Fibroblast of skin of back (primary cell): ENCODE data around the gene RNF121.

ENCODE experiments used
- DNase-seq: peaks from one replicate; pipeline ENCODE4 v3.0.0-alpha.2; 2013

RNF121 gene

DNA sequence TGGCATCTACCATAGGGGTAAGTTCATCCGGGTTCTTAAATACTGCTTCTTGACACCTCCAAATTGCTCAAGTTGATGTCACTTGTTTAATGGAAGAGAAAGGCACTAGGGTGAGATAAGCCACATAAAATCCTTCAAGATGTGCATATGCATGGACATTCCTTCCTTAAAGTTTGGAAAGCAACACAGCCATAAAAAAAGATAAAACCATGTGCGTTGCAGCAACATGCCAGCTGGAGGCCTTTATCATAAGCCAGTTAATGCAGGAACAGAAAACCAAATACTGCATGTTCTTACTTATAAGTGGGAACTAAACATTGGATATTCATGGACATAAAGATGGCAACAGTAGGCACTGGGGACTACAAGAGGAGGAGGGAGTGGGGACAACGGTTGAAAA is 61.9 kb downstream of the RNF121 start:
- no peak for DNase-seq

DNA sequence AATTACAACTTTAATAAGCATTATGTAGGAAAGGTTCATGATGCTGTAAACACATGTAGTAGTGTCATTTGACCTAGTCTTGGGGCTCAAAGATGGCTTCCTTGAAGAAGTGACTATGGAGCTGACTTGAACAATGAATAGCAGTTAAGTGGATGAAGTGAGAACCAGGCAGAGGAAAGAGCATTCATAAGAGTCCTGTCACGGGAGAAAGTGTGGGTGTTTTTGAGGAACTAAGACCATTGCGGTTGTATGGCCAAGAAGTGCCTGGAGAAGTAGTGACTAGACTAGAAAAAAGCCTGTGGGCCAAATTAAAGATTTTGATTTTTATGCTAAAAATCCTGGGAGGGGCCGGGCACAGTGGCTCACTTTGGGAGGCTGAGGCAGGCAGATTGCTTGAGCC is 62.6 kb downstream of the RNF121 start:
- no peak for DNase-seq

- DNase-seq, result no peak
Measured at GRCh38 chr11:71992136-71992730, 63.4 kb downstream of the RNF121 start.

DNA sequence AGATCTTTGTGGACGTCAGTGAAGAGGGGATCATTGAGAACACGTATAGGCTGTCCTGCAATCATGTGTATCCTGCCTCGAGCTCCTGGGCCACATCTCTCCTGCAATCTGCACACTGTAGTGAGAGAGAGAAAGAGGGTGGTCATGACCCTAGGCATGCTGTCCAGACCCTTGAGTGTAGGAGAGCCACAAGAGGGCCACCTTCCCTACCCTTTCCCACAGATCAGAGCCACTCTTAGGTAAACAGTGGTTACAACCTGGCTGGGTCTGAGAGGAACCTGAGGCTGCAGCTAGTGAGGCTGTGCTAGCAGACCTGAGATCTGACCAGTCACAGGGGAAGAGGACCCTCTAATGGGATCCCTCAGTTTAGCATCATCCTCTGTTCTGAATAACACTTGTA is 65.9 kb downstream of the RNF121 start:
- DNase-seq, result no peak

DNA sequence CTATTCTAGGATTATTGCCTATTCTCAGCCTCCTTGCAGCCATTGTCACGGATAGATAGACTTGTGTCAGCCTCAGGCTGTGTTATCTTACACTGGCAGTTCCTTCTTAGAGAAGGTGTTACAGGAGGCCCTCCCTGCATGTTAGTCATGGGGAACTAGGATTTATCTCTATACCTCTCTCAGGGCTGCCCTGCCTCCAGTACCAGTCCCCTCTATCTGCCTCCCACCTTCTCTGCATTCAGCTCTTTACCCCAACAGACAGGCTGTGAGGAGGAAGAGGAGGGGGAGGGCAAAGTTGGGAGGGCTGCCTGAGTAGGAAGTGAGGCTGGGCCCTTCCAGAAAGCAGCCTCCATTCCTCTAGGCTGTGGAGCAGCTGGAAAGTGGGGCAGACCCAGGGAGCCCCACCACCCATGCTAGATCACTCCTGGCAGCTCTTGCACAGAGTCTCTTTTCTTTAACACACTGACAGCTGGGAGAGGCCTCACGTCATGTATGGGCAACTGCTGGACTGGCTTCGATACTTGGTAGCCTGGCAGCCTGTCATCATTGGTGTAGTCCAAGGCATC is 67.0 kb downstream of the RNF121 start:
- no peak for DNase-seq

- DNase-seq, result no peak
Measured at GRCh38 chr11:71996517-71996916, 67.7 kb downstream of the RNF121 start.

GRCh38 chr11:71996946-71997345 is 68.1 kb downstream of the RNF121 start:
- no peak for DNase-seq

GRCh38 chr11:71997594-71997993 is 68.7 kb downstream of the RNF121 start:
- DNase-seq, result no peak

DNA sequence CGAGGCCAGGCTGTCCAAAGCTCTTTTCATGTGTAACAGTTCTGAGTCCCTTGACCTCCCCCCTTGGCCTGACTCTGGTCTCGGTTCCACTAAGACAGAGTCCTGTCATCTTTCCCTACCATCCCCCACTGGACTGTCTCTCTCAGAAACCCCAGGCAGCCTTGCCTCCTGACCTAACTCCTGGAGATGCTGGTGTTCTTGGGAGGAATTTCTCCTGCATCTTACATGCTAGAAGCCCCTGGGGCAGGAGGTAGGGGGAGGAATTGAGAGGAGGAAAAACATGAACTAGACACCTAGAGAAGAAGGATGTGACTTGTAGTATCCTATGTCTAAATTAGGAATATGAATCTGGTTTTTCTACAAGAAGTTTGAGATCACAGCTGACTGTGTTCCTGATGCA is 69.2 kb downstream of the RNF121 start:
- no peak for DNase-seq

DNA sequence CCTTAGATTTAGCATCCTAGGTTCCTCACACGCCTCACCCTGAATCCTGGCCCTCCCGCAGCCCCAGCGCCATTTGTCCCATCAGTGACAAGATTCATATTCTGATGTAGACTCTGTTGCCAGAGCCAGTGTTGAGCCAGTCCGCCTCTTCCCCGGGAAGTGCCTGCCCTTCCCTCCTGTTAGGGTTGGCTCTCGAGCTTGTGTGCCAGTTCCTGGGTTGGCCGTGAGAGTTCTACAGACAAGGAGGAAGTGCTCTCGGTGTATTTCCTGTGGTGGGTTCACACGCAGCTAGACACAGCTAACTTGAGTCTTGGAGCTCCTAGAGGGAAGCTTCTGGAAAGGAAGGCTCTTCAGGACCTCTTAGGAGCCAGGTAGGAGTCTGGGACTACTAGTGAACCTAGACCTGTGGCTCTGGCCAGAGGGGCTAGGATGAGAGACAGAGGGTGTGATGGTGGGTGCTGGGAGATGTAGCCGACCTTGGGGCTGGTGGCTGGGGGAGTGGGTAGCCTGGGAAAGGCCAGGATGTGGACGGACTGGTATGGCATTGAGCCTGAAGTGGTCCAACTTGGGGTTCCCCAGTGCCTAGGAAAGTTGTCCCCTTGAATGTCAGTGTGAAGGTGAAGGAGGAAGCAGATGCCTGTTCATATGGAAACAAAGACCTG is 69.9 kb downstream of the RNF121 start, which contains the start of gene IL18BP:
TSS of gene IL18BP (plus strand) at position 261 of the 662 bp plus-strand sequence. CDS start 1,076 bp downstream, outside the sequence.
- no peak for DNase-seq

DNA sequence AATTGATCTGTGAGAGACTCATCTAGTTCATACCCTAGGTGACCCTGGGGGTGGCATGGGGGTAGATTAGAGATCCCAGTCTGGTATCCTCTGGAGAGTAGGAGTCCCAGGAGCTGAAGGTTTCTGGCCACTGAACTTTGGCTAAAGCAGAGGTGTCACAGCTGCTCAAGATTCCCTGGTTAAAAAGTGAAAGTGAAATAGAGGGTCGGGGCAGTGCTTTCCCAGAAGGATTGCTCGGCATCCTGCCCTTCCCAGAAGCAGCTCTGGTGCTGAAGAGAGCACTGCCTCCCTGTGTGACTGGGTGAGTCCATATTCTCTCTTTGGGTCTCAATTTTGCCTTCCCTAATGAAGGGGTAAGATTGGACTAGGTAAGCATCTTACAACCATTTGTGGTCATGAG is 70.5 kb downstream of the RNF121 start:
- peak; percentile 20 for DNase-seq

GRCh38 chr11:71999798-72000197 is 71.0 kb downstream of the RNF121 start:
- no peak for DNase-seq

- DNase-seq, result no peak
Measured at GRCh38 chr11:72000202-72000867, 71.5 kb downstream of the RNF121 start.

GRCh38 chr11:72001285-72001684 is 72.4 kb downstream of the RNF121 start:
- no peak for DNase-seq

GRCh38 chr11:72001834-72002591 is 73.2 kb downstream of the RNF121 start:
- DNase-seq, result peak; percentile 36

DNA sequence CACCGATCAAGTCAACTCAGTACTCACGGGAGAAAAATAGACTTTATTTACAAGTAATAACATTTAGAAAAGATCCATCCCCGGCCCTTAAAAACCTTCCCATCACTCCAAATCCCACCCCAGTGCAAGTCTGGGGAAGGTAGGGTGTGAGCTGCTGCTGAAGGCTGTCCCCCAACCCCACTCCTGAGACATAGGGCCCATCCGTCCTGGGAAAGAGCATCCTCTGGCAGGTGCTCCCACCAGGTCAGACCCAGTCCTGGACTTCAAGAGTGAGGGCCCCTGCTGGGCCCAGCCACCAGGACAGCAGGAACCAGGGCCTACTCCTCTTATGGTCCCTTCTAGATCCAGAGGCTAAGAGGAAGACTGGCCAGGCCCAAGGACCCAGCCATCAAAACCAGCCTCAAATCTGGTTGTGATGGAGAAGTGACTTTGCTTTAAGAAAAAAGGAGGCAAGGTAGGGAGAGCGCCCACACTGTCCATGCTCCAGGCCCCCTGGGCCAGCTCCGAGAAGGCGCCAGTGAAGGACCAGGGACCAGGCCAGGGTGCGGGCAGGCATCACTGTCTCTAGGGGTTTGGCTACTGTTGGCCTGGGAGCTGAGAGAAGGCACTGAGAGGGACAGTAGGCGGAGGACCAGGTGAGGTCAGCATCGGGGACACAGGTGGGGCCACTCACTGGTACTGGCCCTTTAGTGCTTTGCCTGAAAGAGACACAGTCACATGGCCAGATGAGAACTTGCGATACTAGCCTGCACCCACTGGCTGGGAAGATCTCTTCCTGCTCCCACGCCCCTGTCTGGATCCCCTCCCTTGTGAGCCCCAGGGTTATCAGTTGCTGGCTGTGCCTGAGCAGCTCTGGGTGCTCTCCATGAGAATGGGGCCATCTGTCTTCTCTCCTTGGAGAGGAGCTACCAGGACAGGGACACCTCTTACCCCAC is 74.3 kb downstream of the RNF121 start:
- DNase-seq, result no peak

DNA sequence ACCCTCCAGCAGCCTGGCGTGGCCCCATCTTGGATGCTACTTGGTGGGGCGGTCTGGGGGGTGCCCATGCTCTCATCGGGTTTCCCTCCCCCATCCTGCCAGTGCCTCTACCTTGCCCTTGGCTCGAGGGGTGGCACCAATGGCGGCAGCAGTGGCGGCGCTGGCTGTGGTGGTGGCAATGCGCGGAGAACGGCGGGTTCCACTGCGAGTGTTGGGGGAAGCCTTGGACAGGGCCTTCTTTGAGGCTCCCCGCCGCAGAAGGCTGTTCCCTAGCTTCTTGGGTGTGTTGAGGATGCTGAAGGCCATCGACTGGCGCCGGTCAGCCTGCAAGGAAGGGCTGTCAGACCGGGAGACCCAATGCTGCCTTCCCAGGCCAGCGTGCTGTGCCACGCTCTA is 74.9 kb downstream of the RNF121 start:
- DNase-seq, result no peak

- DNase-seq, result no peak
Measured at GRCh38 chr11:72004515-72005346, 75.9 kb downstream of the RNF121 start.

DNA sequence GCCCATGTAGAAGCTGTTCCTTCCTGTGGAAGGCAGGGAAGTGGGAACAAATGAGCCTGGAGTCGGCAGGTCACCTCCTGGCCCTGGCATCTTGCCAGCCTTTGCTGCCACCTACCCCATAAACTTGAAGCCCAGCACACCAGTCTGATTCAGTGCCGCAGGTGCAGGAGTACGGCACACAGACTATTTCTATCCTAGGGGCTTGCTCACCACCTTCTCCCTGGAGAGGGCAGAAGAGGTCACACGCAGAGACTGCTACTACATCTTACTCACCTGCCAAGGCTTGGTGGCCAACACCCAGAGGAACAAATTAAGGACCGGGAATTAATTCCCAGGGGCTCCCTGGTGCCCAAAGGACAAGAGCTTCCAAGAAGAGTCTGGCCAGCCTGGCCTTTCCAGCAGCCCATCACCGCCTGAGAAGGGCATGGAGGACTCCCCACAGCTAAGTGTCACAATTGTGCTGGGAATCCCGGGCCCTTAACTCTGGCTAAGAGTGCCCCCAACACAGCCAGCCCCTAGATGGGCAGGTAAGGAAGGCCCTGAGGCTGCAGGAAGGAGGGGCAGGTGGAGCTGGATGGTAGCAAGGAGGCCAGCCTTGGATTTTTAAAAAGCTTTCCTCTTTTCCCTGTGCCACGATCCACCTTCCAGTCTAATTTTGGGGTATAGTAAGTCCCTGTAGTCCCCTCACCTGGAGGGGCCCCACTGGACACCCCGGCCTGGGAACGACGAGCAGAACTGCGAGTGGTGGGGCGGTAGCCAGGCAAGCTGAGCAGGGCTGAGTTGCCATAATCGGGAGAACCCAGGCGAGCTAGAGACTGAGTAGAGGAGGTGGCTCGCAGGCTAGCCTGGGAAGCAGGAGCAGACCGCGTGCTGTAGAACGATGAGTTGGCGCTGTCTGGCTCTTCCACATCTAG is 76.8 kb downstream of the RNF121 start:
- DNase-seq, result no peak
